Right hindlimb (tissue), 1 donor: ENCODE data around the gene TMEM9.

ENCODE experiments used
- DNase-seq: peaks from one replicate; pipeline ENCODE4 v3.0.0-alpha.2; 2018

The TMEM9 gene

GRCh38 chr1:201144701-201145100, 9.6 kb downstream of the TMEM9 start:
- DNase-seq = no peak

- DNase-seq = no peak
Observed at GRCh38 chr1:201143726-201144635, 10.3 kb downstream of the TMEM9 start.

- DNase-seq = no peak
Observed at GRCh38 chr1:201142849-201143725, 11.2 kb downstream of the TMEM9 start.

- DNase-seq = peak; percentile 62
Observed at GRCh38 chr1:201142011-201142848, 12.0 kb downstream of the TMEM9 start.

GRCh38 chr1:201141418-201141817, 12.9 kb downstream of the TMEM9 start:
- DNase-seq = no peak

GRCh38 chr1:201140941-201141260, 13.4 kb downstream of the TMEM9 start:
- no peak for DNase-seq

GRCh38 chr1:201140235-201140940, 13.9 kb downstream of the TMEM9 start:
- DNase-seq = no peak

GRCh38 chr1:201139756-201140155, 14.5 kb downstream of the TMEM9 start:
- no peak for DNase-seq

GRCh38 chr1:201139306-201139705, 15.0 kb downstream of the TMEM9 start:
- no peak for DNase-seq

- DNase-seq = no peak
Observed at GRCh38 chr1:201138311-201138840, 15.9 kb downstream of the TMEM9 start.

- peak; percentile 65 for DNase-seq
Observed at GRCh38 chr1:201137579-201138310, 16.5 kb downstream of the TMEM9 start.

- DNase-seq = no peak
Observed at GRCh38 chr1:201137024-201137392, 17.3 kb downstream of the TMEM9 start.

GRCh38 chr1:201136355-201137023, 17.8 kb downstream of the TMEM9 start:
- DNase-seq = no peak

GRCh38 chr1:201134405-201134804, 19.9 kb downstream of the TMEM9 start:
- DNase-seq = no peak

- no peak for DNase-seq
Observed at GRCh38 chr1:201131398-201131797, 22.9 kb downstream of the TMEM9 start.

- no peak for DNase-seq
Observed at GRCh38 chr1:201128962-201129361, 25.3 kb downstream of the TMEM9 start.

- no peak for DNase-seq
Observed at GRCh38 chr1:201128476-201128875, 25.8 kb downstream of the TMEM9 start.

- DNase-seq = no peak
Observed at GRCh38 chr1:201127755-201128455, 26.4 kb downstream of the TMEM9 start.

GRCh38 chr1:201126832-201127754, 27.2 kb downstream of the TMEM9 start, which contains the start of gene ASCL5:
Gene ASCL5 (minus strand): TSS chr1:201127184. CDS start chr1:201115372, 11,812 bp downstream.
- no peak for DNase-seq
